K562 (cell line): Measurements from ENCODE around the gene SERPINE1. TPM values are rescaled to one million over a fixed set of nuclear protein-coding genes. Genes with fewer than 3 reads are reported as not detected.

Experiments
- ARID3B ChIP-seq: fragments of 250-450 bp; sonication (Bioruptor Pico); IDR thresholded peaks from 2 replicates; pipeline ENCODE4 v1.4.0; 2020; ENCODE audit warnings: borderline replicate concordance
- E2F6 ChIP-seq, 2 experiments: IDR thresholded peaks; 2 replicates each; pipeline ENCODE4 v1.6.1; 2011; ENCODE audit warnings: borderline replicate concordance in 1 of 2, control low read depth in 1 of 2, low read depth in 1 of 2, low read length in 1 of 2, mild to moderate bottlenecking in 1 of 2, mixed read lengths in 1 of 2, moderate library complexity in 1 of 2; ENCODE audit not compliant: insufficient read depth in 1 of 2, insufficient read length in 1 of 2, poor library complexity in 1 of 2, severe bottlenecking in 1 of 2; ENCODE audit errors: extremely low read depth in 1 of 2
- GTF2F1 ChIP-seq: IDR thresholded peaks from 2 replicates; pipeline ENCODE4 v1.6.1; 2011; ENCODE audit warnings: low read depth, low read length, improper control_type of control experiment
- KHSRP ChIP-seq: fragments of 450-650 bp; IDR thresholded peaks from 2 replicates; pipeline ENCODE4 v1.6.1; 2017
- MAFG ChIP-seq: fragments of 450-650 bp; conservative IDR thresholded peaks from 2 replicates; pipeline ENCODE4 v1.6.1; 2016; ENCODE audit warnings: missing genetic modification characterization, missing compliant biosample characterization
- MXI1 ChIP-seq: IDR thresholded peaks from 2 replicates; pipeline ENCODE4 v1.6.1; 2011; ENCODE audit warnings: low read depth, mild to moderate bottlenecking, improper control_type of control experiment, low read length
- NRF1 ChIP-seq, 2 experiments: fragments of 450-650 bp; IDR thresholded peaks in 1 of 2; conservative IDR thresholded peaks in 1 of 2; 2 replicates each; pipeline ENCODE4 v1.6.1; 2014; ENCODE audit warnings: mild to moderate bottlenecking in 2 of 2
- PRMT5 ChIP-seq: sonication (generic); formaldehyde crosslinking; IDR thresholded peaks from 2 replicates; pipeline ENCODE4 v1.5.0; 2020; ENCODE audit warnings: missing genetic modification reagents
- SNRNP70 ChIP-seq: fragments of 200-400 bp; formaldehyde crosslinking; optimal IDR thresholded peaks from 2 replicates; pipeline ENCODE3; 2017; ENCODE audit warnings: low read depth, low read length
- TAF9B ChIP-seq: fragments of 450-650 bp; IDR thresholded peaks from 2 replicates; pipeline ENCODE4 v1.6.1; 2018; ENCODE audit warnings: mild to moderate bottlenecking; ENCODE audit not compliant: partially characterized antibody
- TFAM ChIP-seq: fragments of 250-450 bp; sonication (Bioruptor Pico); conservative IDR thresholded peaks from 2 replicates; pipeline ENCODE4 v1.5.0; 2021; ENCODE audit warnings: mild to moderate bottlenecking, moderate library complexity
- THRB ChIP-seq: fragments of 450-650 bp; formaldehyde crosslinking; conservative IDR thresholded peaks from 2 replicates; pipeline ENCODE4 v1.4.0; 2022; ENCODE audit warnings: mild to moderate bottlenecking, missing genetic modification characterization
- ZNF644 ChIP-seq: fragments of 200-800 bp; sonication (Bioruptor generic); IDR thresholded peaks from 2 replicates; pipeline ENCODE4 v1.6.1; 2016; ENCODE audit warnings: low read depth, missing genetic modification characterization, missing compliant biosample characterization
- ZNF696 ChIP-seq: fragments of 250-450 bp; sonication (Bioruptor Pico); conservative IDR thresholded peaks from 2 replicates; pipeline ENCODE4 v1.4.0; 2020; ENCODE audit warnings: mild to moderate bottlenecking, moderate library complexity
- ZNF76 ChIP-seq: fragments of 250-450 bp; sonication (Bioruptor Pico); IDR thresholded peaks from 2 replicates; pipeline ENCODE4 v1.4.0; 2020; ENCODE audit warnings: mild to moderate bottlenecking, moderate library complexity, borderline replicate concordance
- polyA plus RNA-seq, 8 experiments: library from polyadenylated mRNA; depleted of rRNA in 4 of 8; stranded (reverse) in 5 of 8; unstranded in 3 of 8; fragments of >200 nt; fragmentation: Nextera tagmentation in 2 of 8; fragmentation: Illumina TruSeq in 1 of 8; extraction: Ambion mirVana in 2 of 8; extraction: Trizol in 1 of 8; gene quantifications; 2 replicates each; pipeline versions ENCODE4 v1.2.1 to v1.2.3, GENCODE V29; 2011 to 2014; ENCODE audit warnings: inconsistent platforms in 1 of 8, missing spikeins in 1 of 8
- total RNA-seq, 7 experiments: library from RNA; depleted of rRNA in 6 of 7; stranded (reverse); fragments of >200 nt in 6 of 7; fragmentation: Illumina TruSeq in 2 of 7; extraction: Trizol in 2 of 7; gene quantifications; 2 replicates each; pipeline versions ENCODE4 v1.2.1 to v1.2.3, GENCODE V29; 2011 to 2021; ENCODE audit warnings: low replicate concordance in 1 of 7
- TF ChIP-seq, protein P1 (sequence below): fragments of 250-450 bp; sonication (Bioruptor Pico); IDR thresholded peaks from 2 replicates; pipeline ENCODE4 v1.8.0; 2021; ENCODE audit warnings: mild to moderate bottlenecking, moderate library complexity
- TF ChIP-seq, protein P2 (sequence below): fragments of 250-450 bp; sonication (Bioruptor Pico); IDR thresholded peaks from 2 replicates; pipeline ENCODE4 v1.4.0; 2020; ENCODE audit warnings: mild to moderate bottlenecking, moderate library complexity

SERPINE1 gene
- total and polyA plus RNA-seq, 9 of the 15 experiments (the other 6 are each of a cell fraction or from before 2014, with no cell fraction given): 0.22 to 4.8 (median 0.91) TPM

- TF ChIP-seq NRF1 (conservative IDR thresholded peaks at IDR 0.05 in 1 of 2, IDR thresholded peaks at IDR 0.05 in 1 of 2) (no peak), ZNF696 (CRISPR knock-in tag) (no peak), MAFG (no peak), PRMT5 (CRISPR knock-in tag) (no peak), THRB (CRISPR knock-in tag) (peak; percentile 89; the same call in 1 of the 2 replicates), MXI1 (no peak), ZNF644 (tag) (peak; percentile 50; the same call in 1 of the 2 replicates), E2F6 (IDR thresholded peaks at IDR 0.05; ENCODE audit: borderline replicate concordance in 1 of 2, extremely low read depth in 1 of 2, insufficient read depth in 1 of 2, insufficient read length in 1 of 2, low read depth in 1 of 2, low read length in 1 of 2, poor library complexity in 1 of 2, severe bottlenecking in 1 of 2) (no peak), KHSRP (no peak), TAF9B (no peak), ARID3B (CRISPR knock-in tag) (no peak), SNRNP70 (no peak), GTF2F1 (no peak), TFAM (CRISPR knock-in tag) (no peak), ZNF76 (CRISPR knock-in tag) (no peak)
- TF ChIP-seq, protein P1, sequence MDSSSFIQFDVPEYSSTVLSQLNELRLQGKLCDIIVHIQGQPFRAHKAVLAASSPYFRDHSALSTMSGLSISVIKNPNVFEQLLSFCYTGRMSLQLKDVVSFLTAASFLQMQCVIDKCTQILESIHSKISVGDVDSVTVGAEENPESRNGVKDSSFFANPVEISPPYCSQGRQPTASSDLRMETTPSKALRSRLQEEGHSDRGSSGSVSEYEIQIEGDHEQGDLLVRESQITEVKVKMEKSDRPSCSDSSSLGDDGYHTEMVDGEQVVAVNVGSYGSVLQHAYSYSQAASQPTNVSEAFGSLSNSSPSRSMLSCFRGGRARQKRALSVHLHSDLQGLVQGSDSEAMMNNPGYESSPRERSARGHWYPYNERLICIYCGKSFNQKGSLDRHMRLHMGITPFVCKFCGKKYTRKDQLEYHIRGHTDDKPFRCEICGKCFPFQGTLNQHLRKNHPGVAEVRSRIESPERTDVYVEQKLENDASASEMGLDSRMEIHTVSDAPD (CRISPR knock-in tag): no peak
- TF ChIP-seq, protein P2, sequence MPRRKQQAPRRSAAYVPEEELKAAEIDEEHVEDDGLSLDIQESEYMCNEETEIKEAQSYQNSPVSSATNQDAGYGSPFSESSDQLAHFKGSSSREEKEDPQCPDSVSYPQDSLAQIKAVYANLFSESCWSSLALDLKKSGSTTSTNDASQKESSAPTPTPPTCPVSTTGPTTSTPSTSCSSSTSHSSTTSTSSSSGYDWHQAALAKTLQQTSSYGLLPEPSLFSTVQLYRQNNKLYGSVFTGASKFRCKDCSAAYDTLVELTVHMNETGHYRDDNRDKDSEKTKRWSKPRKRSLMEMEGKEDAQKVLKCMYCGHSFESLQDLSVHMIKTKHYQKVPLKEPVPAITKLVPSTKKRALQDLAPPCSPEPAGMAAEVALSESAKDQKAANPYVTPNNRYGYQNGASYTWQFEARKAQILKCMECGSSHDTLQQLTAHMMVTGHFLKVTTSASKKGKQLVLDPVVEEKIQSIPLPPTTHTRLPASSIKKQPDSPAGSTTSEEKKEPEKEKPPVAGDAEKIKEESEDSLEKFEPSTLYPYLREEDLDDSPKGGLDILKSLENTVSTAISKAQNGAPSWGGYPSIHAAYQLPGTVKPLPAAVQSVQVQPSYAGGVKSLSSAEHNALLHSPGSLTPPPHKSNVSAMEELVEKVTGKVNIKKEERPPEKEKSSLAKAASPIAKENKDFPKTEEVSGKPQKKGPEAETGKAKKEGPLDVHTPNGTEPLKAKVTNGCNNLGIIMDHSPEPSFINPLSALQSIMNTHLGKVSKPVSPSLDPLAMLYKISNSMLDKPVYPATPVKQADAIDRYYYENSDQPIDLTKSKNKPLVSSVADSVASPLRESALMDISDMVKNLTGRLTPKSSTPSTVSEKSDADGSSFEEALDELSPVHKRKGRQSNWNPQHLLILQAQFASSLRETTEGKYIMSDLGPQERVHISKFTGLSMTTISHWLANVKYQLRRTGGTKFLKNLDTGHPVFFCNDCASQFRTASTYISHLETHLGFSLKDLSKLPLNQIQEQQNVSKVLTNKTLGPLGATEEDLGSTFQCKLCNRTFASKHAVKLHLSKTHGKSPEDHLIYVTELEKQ (CRISPR knock-in tag): no peak
Observed at GRCh38 chr7:101121991-101122932, 4.6 kb upstream of the SERPINE1 start (continued).
